Superior temporal gyrus (tissue), 1 donor: Measurements from ENCODE around the gene FAM53A.

Experiments
- DNase-seq: peaks from one replicate; pipeline ENCODE4 v3.0.0-alpha.2; 2016; ENCODE audit errors: extremely low spot score

The FAM53A gene

DNA sequence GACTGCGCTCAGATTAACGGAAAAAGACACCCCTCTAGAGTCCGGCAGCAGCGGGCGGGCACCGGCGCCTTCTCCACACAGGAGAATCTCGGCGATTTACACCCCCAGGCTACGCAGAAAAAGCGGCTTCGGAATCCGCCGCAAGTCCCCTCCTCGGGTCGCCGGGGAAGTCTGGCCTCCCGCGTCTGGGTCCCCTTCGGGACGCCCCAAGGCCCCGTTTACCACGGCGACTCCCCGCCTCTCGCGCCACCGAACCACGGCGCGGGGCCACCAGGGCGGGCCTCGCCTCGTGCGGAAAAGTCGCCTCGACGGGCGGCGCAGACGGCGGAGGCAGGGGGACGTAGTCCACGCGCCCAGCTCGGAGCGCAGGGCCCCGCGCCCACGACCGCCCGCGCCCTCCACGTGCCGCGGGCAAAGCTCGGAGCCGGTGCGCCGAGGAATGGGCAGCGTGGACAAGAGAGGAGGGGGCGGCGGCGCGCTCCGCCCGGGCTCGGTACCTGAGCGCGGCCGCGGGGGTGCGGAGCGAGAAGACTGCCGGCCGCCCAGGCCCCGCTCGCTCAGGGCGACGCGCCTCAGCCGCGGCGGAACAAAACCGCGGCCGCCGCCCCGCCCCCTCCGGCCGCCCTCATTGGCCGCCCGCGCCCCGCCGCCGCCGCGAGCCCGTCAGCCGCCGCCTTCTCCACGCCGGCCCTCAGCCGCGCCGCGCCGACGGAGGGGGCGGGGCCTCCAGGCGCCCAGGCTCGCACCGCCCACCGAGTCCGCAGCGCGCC is at the start of gene FAM53A:
FAM53A (minus strand) TSS at position 578 of the 770 bp plus-strand sequence. CDS start 15,572 bp downstream, outside the sequence.
- peak; percentile 77 for DNase-seq

DNA sequence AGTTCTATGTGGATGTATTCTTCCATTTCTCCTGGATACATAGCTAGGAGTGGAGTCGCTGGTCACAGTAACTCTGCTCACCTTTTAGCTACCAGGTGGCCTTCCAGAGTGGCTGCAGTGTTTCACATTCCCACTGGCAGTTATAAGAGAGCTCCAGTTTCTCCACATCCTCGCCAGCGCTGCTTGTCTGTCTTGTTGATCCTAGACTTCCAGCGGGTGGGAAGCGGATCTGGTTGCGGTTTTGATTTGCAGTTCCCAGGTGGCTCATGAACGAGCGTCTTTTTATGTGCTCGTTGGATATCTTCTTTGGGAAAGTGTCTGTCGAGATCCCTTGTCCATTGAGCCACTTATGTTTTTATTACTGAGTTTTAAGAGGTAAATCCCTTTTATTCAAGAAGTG is 48.8 kb upstream of the FAM53A start:
- no peak for DNase-seq

- no peak for DNase-seq
Observed at GRCh38 chr4:1731180-1731579, 47.1 kb upstream of the FAM53A start.

GRCh38 chr4:1730532-1731135 is 46.5 kb upstream of the FAM53A start:
- no peak for DNase-seq

DNA sequence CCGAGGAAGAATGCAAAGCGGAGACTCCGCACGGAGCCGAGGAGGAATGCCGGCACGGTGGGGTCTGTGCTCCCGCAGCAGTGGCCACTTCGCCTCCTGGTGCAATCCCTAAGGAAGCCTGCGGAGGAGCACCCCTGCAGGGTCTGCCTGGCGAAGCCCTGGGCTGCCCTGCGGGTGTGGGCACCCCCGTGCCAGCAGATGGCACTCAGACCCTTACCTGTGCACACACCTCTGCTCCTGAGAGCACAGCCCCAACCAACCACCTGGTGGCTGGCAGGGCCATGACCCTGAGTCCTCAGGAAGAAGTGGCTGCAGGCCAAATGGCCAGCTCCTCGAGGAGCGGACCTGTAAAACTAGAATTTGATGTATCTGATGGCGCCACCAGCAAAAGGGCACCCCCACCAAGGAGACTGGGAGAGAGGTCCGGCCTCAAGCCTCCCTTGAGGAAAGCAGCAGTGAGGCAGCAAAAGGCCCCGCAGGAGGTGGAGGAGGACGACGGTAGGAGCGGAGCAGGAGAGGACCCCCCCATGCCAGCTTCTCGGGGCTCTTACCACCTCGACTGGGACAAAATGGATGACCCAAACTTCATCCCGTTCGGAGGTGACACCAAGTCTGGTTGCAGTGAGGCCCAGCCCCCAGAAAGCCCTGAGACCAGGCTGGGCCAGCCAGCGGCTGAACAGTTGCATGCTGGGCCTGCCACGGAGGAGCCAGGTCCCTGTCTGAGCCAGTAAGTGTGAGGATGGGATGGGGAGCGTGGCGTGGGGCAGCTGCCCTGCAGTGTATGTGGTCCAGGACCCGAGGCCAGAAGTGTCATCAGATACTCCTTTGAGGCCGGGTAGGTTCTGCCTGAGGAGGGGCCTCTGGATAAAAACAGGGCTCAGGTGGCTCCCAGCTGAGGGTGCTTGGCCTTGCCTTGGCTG is 44.2 kb upstream of the FAM53A start:
- no peak for DNase-seq

GRCh38 chr4:1727117-1728031 is 43.3 kb upstream of the FAM53A start:
- DNase-seq: no peak

GRCh38 chr4:1726146-1726934 is 42.2 kb upstream of the FAM53A start:
- peak; percentile 97 for DNase-seq

- no peak for DNase-seq
Observed at GRCh38 chr4:1725521-1725920, 41.4 kb upstream of the FAM53A start.

GRCh38 chr4:1723131-1723801 is 39.2 kb upstream of the FAM53A start:
- DNase-seq: no peak

DNA sequence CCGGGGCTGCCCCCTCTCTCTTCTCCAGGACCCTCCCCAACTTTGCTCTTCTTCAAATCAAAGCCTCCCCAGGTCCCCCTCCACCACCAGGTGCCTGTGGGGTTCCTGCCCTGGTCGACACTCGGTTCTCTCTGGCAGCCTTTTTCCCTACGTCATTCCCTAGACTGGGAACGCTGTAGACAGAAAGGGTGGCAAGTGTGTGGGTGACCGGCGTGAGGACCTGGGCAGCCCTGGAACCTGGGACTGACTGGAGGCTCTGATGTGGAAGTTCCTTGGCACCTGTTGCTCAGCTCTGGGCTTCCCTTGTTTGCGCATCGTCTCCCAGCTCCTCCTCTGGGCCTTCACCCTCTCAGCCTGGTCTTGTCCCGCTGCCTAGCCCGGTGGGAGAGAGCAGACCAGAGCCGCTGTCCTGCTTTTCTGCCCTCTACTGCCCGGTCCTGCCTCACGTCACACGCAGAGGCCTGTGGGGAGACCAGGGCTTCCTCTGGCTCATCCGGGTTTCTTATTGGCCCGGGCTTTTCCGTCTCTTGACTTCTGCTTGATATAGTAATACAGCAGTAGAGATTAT is 38.5 kb upstream of the FAM53A start:
- no peak for DNase-seq

- DNase-seq: no peak
Observed at GRCh38 chr4:1721666-1722550, 37.8 kb upstream of the FAM53A start.

DNA sequence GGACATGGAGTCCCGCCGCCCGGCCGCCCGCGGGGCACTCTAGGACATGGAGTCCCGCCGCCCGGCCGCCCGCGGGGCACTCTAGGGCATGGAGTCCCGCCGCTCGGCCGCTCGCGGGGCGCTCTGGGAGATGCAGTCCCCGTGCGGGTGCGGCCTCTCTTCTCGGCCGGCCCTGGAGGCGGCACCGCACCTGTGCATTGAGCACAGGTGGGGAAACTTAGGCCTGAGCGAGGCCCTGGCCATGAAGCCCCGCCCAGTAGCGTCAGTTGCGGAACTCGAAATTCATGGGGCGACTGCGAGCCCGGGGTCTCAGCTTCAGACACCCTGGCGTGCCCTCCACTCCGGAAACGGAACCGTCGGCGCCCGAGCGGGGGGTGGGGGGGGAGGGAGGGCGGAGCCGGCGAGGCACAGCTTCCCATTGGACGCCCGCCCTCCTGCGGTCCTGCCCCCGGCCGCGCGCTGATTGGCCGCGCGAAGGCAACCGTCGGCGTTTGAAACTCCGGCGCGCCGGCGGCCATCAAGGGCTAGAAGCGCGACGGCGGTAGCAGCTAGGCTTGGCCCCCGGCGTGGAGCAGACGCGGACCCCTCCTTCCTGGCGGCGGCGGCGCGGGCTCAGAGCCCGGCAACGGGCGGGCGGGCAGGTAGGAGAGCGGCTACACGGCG is 37.0 kb upstream of the FAM53A start, which contains the start of the genes TACC3 and TMEM129:
TACC3 (plus strand) TSS at position 519 of the 663 bp plus-strand sequence. CDS start 1,901 bp downstream, outside the sequence.
TMEM129 (minus strand) TSS at position 321 of the 663 bp plus-strand sequence. CDS start 486 bp downstream, outside the sequence.
- peak; percentile 94 for DNase-seq

GRCh38 chr4:1720163-1720983 is 36.3 kb upstream of the FAM53A start:
- DNase-seq: no peak

- DNase-seq: no peak
Observed at GRCh38 chr4:1718095-1718850, 34.2 kb upstream of the FAM53A start.

DNA sequence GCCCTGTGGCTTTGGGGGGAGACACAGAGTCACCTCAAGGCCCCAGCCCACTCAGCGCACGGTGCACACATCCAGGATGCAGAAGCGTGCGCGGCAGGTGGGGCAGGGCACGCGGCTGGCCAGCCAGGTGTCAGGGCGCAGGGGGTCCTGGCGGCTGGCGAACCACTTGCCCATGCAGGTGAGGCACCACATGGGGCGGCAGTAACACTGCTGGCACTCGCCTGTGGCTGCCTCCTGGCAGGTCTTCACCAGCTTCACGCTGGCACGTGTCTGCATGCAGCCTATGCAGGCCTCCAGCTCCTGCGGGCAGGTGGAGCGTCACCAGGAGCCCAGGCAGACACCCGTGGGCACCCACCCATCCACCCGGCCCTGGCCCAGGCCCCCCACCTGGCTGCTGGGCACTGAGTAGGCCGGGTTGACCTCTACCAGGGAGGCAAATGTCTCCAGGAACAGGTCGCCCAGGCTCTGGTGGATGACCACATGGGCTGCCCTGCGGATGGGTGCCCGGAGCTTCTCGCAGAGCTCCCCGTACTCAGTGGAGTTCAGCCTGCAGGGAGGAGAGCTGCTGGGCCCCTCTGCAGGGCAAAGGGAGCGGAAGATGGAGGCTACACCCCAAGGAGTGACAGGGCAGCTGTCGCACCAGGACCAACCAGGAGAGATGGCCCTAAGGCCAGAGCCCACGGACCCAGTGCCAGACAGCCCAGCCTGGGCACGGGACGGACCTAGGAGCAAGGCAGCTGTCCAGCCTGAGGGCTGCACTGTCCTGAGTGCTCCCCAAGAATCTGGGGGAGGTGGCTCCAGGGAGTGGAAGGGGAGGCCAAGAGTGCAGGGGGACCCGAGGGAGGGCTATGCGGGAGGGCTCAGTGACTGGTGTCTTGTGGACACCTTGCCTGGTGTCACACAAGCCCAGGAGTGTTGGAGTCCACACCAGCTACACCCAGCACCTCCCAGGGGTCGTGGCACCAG is 33.3 kb upstream of the FAM53A start:
- no peak for DNase-seq
